Measurements from ENCODE around the gene CXCL10.
"Not testable (repeated sequence)": the region's sequence is repeated elsewhere in the genome, so short reads cannot be mapped to it uniquely, and the experiment has no call there.

CXCL10 gene

GRCh38 chr4:76024065-76024464 lies 768 bp upstream of the CXCL10 start:
- no peak for DNase-seq

GRCh38 chr4:76022677-76023076 lies 620 bp downstream of the CXCL10 start:
- no peak for DNase-seq

GRCh38 chr4:76022031-76022430 lies 1.3 kb downstream of the CXCL10 start:
- no peak for DNase-seq

GRCh38 chr4:76017056-76017686 lies 6.1 kb downstream of the CXCL10 start:
- DNase-seq: no peak

- DNase-seq: no peak
Measured at GRCh38 chr4:76016393-76016792, 6.9 kb downstream of the CXCL10 start.

GRCh38 chr4:76013540-76013939 lies 9.8 kb downstream of the CXCL10 start:
- no peak for DNase-seq

GRCh38 chr4:76012388-76012801 lies 10.9 kb downstream of the CXCL10 start:
- DNase-seq: no peak

- DNase-seq: no peak
Measured at GRCh38 chr4:76011700-76012387, 11.5 kb downstream of the CXCL10 start.

GRCh38 chr4:76011018-76011670 lies 12.2 kb downstream of the CXCL10 start:
- DNase-seq: no peak

- DNase-seq: no peak
Measured at GRCh38 chr4:76010576-76010975, 12.7 kb downstream of the CXCL10 start.

GRCh38 chr4:76009311-76009710 lies 14.0 kb downstream of the CXCL10 start:
- DNase-seq: no peak

GRCh38 chr4:76007089-76007862 lies 16.0 kb downstream of the CXCL10 start, which contains the start of gene CXCL9:
CXCL9 (minus strand) TSS chr4:76007509; CDS start chr4:76007449, 60 bp downstream.
- DNase-seq: no peak

GRCh38 chr4:76003620-76004019 lies 19.7 kb downstream of the CXCL10 start:
- no peak for DNase-seq

- no peak for DNase-seq
Measured at GRCh38 chr4:76003035-76003434, 20.3 kb downstream of the CXCL10 start.

- no peak for DNase-seq
Measured at GRCh38 chr4:76002176-76002575, 21.1 kb downstream of the CXCL10 start.

- no peak for DNase-seq
Measured at GRCh38 chr4:76001700-76002099, 21.6 kb downstream of the CXCL10 start.

GRCh38 chr4:76000279-76000678 lies 23.0 kb downstream of the CXCL10 start:
- DNase-seq: no peak

GRCh38 chr4:75998525-75999147 lies 24.7 kb downstream of the CXCL10 start:
- DNase-seq: not testable (repeated sequence)

- no peak for DNase-seq
Measured at GRCh38 chr4:75997946-75998345, 25.4 kb downstream of the CXCL10 start.

- no peak for DNase-seq
Measured at GRCh38 chr4:75997081-75997480, 26.2 kb downstream of the CXCL10 start.

- DNase-seq: peak; percentile 49
Measured at GRCh38 chr4:75995727-75996126, 27.6 kb downstream of the CXCL10 start.

- DNase-seq: no peak
Measured at GRCh38 chr4:75992462-75992861, 30.8 kb downstream of the CXCL10 start.
